Activated naive CD4-positive, alpha-beta T cell treated with anti-CD3 and anti-CD28 coated beads, Interleukin-2, amount 50 U/mL, for 72 hours (primary cell): Measurements from ENCODE around the gene ZNF581. TPM values are rescaled to one million over a fixed set of nuclear protein-coding genes. Genes with fewer than 3 reads are reported as not detected.

Source experiments
- ATAC-seq, 2 donors: fragments of 150-1000 bp; cut with Tn5 transposase; 2 replicates each; pipeline ENCODE4 v1.10.0; 2021; ENCODE audit warnings: mild to moderate bottlenecking in 2 of 2, moderate library complexity in 2 of 2
- DNase-seq, 2 donors: peaks; one replicate each; pipeline ENCODE4 v3.0.0; 2021 to 2022; ENCODE audit warnings: low spot score in 2 of 2
- H3K27ac Mint-ChIP-seq, 2 donors: one replicate each; pipeline ENCODE4 v1.8.0; 2022; ENCODE audit warnings: mild to moderate bottlenecking in 2 of 2, mixed read lengths in 2 of 2
- H3K36me3 Mint-ChIP-seq, 2 donors: one replicate each; pipeline ENCODE4 v1.8.0; 2022; ENCODE audit warnings: mixed read lengths in 2 of 2
- H3K9me3 Mint-ChIP-seq, 2 donors: one replicate each; pipeline ENCODE4 v1.8.0; 2022; ENCODE audit warnings: mixed read lengths in 2 of 2
- total RNA-seq, 2 donors: library from RNA; stranded (reverse); gene quantifications; one replicate each; pipeline ENCODE4 v1.2.3, GENCODE V29; 2022

The ZNF581 gene
- total RNA-seq, 2 donors from 2014 or later = 39.9 to 40.0 TPM

GRCh38 chr19:55605637-55606470, 37.6 kb upstream of the ZNF581 start, which contains the start of gene ZNF865:
ZNF865 (plus strand) TSS chr19:55605647; CDS start chr19:55613619, 7,972 bp downstream.
- Mint-ChIP-seq H3K9me3 (no peaks in the 10 kb centered on the region), H3K27ac (peak within 1 kb of the TSS; percentile 90 to 96), H3K36me3 (peaks cover 22 to 27% of the 10 kb centered on the region in 2 donors)
- peak; percentile 29 to 57 for ATAC-seq
- DNase-seq = peak; percentile 57 to 76

- H3K9me3 Mint-ChIP-seq = no peaks in the 10 kb centered on the region
- ATAC-seq = no peak
- DNase-seq = no peak
- H3K27ac Mint-ChIP-seq = peak overlapping the region; percentile 90 to 96
- H3K36me3 Mint-ChIP-seq = peaks cover 16 to 27% of the 10 kb centered on the region in 2 donors
Observed at GRCh38 chr19:55606471-55606787, 37.0 kb upstream of the ZNF581 start.

GRCh38 chr19:55606817-55607216, 36.6 kb upstream of the ZNF581 start:
- Mint-ChIP-seq H3K36me3 (peaks cover 15 to 27% of the 10 kb centered on the region in 2 donors), H3K9me3 (no peaks in the 10 kb centered on the region), H3K27ac (peak overlapping the region; percentile 90 to 96)
- ATAC-seq = no peak
- no peak for DNase-seq

GRCh38 chr19:55609326-55609725, 34.1 kb upstream of the ZNF581 start:
- Mint-ChIP-seq H3K27ac (no peak overlapping the region), H3K9me3 (no peaks in the 10 kb centered on the region), H3K36me3 (peaks cover 15 to 19% of the 10 kb centered on the region in 2 donors)
- DNase-seq (no peak), ATAC-seq (no peak)

GRCh38 chr19:55611300-55611982, 32.0 kb upstream of the ZNF581 start:
- Mint-ChIP-seq H3K27ac (peak overlapping the region in 1 of 2 donors; percentile 31), H3K9me3 (no peaks in the 10 kb centered on the region), H3K36me3 (peaks cover 8 to 12% of the 10 kb centered on the region in 2 donors)
- DNase-seq = no peak
- ATAC-seq = no peak

GRCh38 chr19:55611983-55612645, 31.3 kb upstream of the ZNF581 start:
- H3K9me3 Mint-ChIP-seq = no peaks in the 10 kb centered on the region
- H3K27ac Mint-ChIP-seq = peak overlapping the region in 1 of 2 donors; percentile 31
- peaks cover 4 to 6% of the 10 kb centered on the region in 2 donors for H3K36me3 Mint-ChIP-seq
- DNase-seq (no peak), ATAC-seq (no peak)

GRCh38 chr19:55613396-55613795, 30.1 kb upstream of the ZNF581 start:
- ATAC-seq = no peak
- no peaks in the 10 kb centered on the region for H3K9me3 Mint-ChIP-seq
- peaks cover 4 to 13% of the 10 kb centered on the region in 2 donors for H3K36me3 Mint-ChIP-seq

GRCh38 chr19:55613930-55614710, 29.3 kb upstream of the ZNF581 start:
- Mint-ChIP-seq H3K27ac (no peak overlapping the region), H3K9me3 (no peaks in the 10 kb centered on the region), H3K36me3 (peaks cover 4 to 13% of the 10 kb centered on the region in 2 donors)
- DNase-seq (no peak), ATAC-seq (no peak)

More at GRCh38 chr19:55613396-55613795, 30.1 kb upstream of the ZNF581 start:
- no peak overlapping the region for H3K27ac Mint-ChIP-seq
- no peak for DNase-seq

- ATAC-seq = no peak
- Mint-ChIP-seq H3K27ac (no peak overlapping the region), H3K36me3 (peaks cover 2 to 10% of the 10 kb centered on the region in 2 donors), H3K9me3 (no peaks in the 10 kb centered on the region)
- DNase-seq = no peak
Observed at GRCh38 chr19:55614711-55615542, 28.5 kb upstream of the ZNF581 start.

GRCh38 chr19:55615543-55616394, 27.7 kb upstream of the ZNF581 start:
- ATAC-seq (no peak), DNase-seq (no peak)
- peaks cover 0 to 7% of the 10 kb centered on the region in 2 donors for H3K36me3 Mint-ChIP-seq
- H3K27ac Mint-ChIP-seq = no peak overlapping the region
- no peaks in the 10 kb centered on the region for H3K9me3 Mint-ChIP-seq

- Mint-ChIP-seq H3K36me3 (peaks cover 0 to 7% of the 10 kb centered on the region in 2 donors), H3K27ac (no peak overlapping the region), H3K9me3 (no peaks in the 10 kb centered on the region)
- ATAC-seq = no peak
- DNase-seq = no peak
Observed at GRCh38 chr19:55616395-55616875, 27.0 kb upstream of the ZNF581 start.

GRCh38 chr19:55617426-55617825, 26.0 kb upstream of the ZNF581 start:
- Mint-ChIP-seq H3K9me3 (no peaks in the 10 kb centered on the region), H3K36me3 (peaks cover 0 to 7% of the 10 kb centered on the region in 2 donors), H3K27ac (no peak overlapping the region)
- no peak for DNase-seq
- ATAC-seq = no peak

- H3K27ac Mint-ChIP-seq = no peak overlapping the region
- no peak for DNase-seq
Observed at GRCh38 chr19:55618426-55618825, 25.0 kb upstream of the ZNF581 start.

GRCh38 chr19:55619286-55619685, 24.2 kb upstream of the ZNF581 start:
- Mint-ChIP-seq H3K36me3 (peaks cover 0 to 7% of the 10 kb centered on the region in 2 donors), H3K9me3 (peaks cover 0 to 4% of the 10 kb centered on the region in 2 donors), H3K27ac (no peak overlapping the region)
- ATAC-seq = no peak
- DNase-seq = no peak

More at GRCh38 chr19:55618426-55618825, 25.0 kb upstream of the ZNF581 start:
- Mint-ChIP-seq H3K36me3 (peaks cover 0 to 7% of the 10 kb centered on the region in 2 donors), H3K9me3 (no peaks in the 10 kb centered on the region)
- no peak for ATAC-seq
